GM18517 (cell line): ENCODE measurements around the gene IFRD2.
"Not testable (repeated sequence)": the region's sequence is repeated elsewhere in the genome, so short reads cannot be mapped to it uniquely, and the experiment has no call there.

ENCODE experiments used
- ATAC-seq: cut with Tn5 transposase; IDR thresholded peaks from one replicate; pipeline ENCODE4 v1.9.1; 2021; ENCODE audit warnings: mild to moderate bottlenecking, moderate library complexity; ENCODE audit not compliant: unreplicated experiment

IFRD2 gene

GRCh38 chr3:50268703-50269451 is 23.4 kb downstream of the IFRD2 start, which contains the start of gene SEMA3B:
Gene SEMA3B, plus strand, starts transcription at chr3:50269147. Its CDS starts 94 bp downstream, at chr3:50269241.
- ATAC-seq: no peak

DNA sequence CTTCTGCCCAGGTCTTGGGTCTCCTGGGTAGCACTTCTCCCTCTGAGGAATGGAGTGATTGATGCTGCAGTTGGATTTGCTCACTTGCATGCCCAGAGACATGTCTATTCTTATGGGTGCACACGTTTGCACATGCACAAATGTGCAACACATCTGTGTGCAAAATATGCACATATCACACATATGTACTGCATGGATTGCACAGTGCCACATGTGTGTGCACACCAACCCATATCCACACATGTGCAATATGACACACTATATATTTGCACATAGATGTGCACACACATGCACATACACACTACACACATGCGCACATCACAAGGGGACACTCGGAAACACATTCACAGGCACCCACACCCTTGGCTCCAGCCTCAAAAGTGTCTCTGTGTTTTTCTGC is 24.0 kb downstream of the IFRD2 start:
- ATAC-seq: no peak

- ATAC-seq: no peak
These were observed 24.8 kb downstream of the IFRD2 start for GRCh38 chr3:50267280-50267913.

DNA sequence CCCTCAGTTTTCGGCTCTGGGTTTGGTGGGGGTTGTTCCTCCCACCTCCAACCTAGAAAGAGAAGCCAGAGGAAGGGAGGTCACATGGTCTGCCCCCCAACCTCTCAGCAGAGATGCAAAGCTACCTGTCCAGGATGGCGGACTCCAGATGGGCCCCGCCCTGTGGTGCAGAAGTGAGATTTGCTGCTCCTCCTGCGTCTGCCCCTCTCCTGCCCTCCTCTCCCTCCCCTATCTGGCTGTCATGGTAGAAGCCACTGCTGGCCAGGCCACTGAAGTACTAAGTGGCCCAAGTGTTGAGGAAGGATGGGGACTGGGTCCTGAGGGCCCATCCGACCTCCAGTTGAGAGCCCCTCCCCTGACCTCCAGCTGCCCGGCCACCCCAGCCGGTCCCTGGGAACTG is 25.4 kb downstream of the IFRD2 start:
- no peak for ATAC-seq

- ATAC-seq: no peak
These were observed 26.2 kb downstream of the IFRD2 start for GRCh38 chr3:50266017-50266416.

DNA sequence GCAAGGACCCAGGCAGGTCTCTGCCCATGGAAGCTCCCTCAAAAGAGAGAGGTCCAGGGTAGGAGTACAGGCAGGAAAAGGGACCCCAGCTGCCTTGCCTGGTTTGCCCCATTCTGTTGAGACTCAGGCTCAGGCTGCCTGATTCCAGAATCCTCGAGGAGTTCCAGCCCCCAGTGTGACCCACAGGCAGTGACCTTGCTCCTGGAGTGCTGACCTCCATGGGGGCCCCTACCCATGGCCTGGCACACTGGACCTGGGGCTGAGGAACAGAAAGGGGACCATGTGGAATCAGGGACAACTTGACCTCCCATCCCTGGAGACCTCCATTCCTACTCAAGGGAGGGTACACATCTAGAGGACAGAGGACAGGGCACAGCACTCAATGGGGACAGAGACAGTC is 26.7 kb downstream of the IFRD2 start:
- no peak for ATAC-seq

DNA sequence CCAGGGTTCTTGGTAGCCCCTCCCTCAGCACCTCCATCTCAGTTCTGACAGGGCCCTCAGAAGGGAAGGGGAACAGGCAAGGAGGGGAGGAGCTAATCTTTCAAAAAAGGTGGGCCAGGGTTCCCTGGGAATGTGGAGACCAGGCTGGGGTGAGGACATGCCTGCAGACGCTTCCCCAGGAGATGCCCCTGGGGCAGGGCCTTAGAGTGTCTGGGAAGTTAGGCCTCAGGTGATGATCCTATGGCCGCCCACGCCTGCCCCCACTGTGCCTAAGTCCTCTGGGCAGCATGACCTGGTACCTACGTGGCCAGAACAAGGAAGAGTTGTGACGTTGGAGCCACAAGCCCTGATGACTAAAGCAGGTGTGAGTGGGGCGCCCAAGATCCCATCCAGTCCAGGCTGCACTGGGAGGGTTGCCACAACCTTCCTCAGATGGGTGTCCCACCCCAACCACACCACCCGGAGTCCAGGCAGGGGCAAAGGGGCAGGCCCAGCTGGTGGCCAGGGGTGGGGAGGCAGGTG is 27.2 kb downstream of the IFRD2 start:
- ATAC-seq: no peak

DNA sequence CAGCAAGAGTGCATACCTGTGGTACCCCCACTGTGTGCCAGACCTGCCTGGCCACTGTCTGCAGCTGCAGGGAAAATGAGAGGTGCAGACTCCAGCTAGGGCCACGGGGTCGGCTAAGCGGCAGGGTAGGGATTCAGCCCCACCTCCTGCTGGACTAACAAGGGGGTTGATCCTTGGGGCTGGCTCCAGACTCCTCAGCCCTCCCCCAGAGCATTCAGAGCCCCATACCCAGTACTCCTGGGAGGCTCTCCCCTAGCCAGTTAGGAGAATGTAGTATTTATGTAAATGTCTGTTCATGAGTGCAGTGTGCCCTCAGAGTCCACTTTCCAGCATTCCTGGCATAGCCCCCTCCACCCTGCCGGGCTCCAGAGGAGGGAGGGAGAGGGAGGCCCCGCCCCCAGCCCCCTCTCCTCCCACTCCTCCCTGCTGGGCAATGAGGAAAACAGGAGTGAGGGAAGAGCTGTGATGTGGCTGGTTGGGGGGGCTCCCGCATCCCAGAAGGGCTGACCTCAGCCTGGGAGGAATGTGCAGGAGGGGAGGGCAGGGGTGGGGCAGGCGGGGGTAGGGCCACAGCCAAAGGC is 27.8 kb downstream of the IFRD2 start:
- ATAC-seq: no peak

DNA sequence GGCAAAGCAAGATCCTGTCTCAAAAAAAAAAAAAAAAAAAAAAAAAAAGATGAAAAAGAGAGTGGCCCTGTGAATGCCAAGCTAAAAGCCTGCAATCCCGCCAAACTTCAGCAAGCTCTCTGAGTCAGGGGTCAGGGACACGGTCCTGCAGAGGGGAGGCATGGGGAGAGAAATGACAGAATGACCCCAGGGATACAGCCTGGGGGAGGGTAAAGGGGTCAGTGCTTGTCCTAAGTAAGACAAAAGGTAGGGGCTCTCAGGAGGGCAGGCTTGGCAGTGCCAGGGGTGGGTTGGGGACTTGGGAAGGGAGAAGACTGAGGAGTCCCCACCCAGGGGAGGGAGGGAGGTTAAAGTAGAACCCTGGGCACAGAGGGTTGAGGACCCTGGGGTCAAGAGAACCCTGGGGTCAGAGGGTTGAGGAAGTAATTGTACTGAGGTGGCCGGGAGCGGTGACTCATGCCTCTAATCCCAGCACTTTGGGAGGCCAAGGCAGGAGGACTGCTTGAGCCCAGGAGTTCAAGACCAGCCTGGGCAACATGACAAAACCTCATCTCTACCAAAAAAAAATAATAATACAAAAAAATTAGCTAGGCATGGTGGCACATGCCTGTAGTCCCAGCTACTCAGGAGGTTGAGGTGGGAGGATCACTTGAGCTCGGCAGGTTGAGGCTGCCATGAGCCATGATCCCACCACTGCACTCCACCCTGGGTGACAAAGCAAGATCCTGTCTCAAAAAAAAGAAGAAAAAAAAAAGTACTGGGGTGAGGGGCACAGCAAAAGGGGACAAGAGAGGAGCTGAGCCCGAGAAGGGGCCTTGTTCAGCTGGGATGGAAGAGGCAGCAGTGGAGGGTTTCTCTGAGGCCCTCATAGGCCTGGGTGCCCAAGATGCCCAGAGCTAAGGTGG is 28.5 kb downstream of the IFRD2 start:
- ATAC-seq: no peak

- no peak for ATAC-seq
These were observed 29.5 kb downstream of the IFRD2 start for GRCh38 chr3:50262778-50263177.

DNA sequence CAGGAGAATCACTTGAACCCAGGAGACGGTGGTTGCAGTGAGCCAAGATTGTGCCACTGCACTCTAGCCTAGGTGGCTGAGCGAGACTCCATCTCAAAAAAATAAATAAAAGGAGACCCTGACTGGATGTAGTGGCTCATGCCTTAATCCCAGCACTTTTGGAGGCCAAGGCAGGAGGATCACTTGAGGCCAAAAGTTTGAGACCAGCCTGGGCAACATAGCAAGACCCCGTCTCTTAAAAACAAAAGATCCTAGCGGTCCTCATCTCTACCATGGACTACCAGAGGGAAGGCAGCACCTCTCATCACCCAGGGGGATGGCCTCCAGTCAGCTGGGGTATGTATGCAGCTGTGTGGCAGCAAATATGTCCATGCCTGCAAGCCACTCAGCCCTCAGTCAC is 30.0 kb downstream of the IFRD2 start:
- not testable (repeated sequence) for ATAC-seq

GRCh38 chr3:50261505-50261904 is 30.7 kb downstream of the IFRD2 start:
- no peak for ATAC-seq

DNA sequence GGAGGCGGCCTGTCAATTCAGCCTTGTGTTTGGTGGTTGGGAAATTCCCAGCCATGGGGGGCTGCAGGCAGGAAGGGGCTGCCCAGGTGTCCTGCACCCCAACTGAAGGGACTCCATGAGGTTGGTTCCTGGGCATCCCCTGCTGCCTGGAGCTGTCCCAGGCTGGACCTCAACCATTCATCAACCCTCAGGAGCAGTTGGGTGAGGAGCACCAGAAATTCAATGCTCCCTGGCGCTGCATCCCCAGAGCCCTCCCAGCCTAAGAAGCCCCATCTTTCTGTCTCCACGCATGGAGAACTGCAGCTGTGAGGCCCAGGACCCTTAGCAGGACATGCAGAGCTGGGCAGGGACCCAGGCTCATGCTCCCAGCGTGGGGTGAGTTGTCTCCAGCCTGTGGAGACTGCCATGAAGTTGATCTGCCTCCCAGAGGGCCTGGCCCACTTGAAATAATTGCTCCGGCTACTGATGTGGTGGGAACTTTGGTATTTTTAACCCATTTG is 31.2 kb downstream of the IFRD2 start:
- ATAC-seq: no peak

DNA sequence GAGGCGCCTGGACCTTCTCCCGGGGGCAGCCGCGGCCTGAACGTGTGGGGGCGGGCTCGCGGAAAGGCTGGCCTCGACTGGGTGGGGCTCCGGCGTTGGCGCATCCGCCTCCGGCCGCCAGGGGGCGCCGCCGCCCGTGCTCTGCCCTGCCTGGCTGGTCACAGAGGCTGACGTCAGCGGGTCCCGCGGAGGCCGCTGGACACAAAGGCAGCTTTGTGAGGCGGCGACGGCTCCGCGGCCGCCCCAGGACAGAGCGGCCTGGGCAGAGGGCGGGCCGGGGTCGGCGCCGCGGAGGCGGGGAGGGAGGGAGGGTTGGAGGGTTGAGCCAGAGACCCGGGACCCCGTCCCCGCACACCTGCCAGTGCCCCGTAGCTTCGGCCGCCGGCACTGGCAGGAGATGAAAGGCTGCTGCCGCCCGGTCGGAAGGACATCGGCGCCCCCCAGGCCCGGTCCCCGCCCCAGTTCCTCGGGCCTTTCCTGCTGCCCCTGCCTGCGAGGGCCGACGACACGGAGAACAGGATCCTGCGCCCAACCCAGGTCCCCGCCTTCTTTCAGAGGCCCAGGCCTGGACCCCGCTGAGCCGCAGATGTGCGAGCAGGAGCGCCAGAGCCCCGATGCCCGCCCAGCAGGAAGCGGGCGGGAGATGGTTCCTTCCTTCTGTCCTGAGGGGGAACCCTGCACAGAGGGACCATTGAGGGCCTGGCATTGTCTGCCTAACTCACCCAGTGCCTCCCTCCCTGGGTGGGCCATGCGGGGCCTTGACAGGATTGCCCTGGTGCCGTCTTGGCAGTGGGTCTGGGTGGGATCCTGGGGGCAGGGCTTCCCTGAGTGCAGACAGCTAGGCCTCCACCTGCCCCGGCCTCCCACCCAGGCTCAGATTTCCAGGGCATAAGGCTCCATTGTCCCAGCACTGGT is 31.9 kb downstream of the IFRD2 start:
- peak; percentile 60 for ATAC-seq

DNA sequence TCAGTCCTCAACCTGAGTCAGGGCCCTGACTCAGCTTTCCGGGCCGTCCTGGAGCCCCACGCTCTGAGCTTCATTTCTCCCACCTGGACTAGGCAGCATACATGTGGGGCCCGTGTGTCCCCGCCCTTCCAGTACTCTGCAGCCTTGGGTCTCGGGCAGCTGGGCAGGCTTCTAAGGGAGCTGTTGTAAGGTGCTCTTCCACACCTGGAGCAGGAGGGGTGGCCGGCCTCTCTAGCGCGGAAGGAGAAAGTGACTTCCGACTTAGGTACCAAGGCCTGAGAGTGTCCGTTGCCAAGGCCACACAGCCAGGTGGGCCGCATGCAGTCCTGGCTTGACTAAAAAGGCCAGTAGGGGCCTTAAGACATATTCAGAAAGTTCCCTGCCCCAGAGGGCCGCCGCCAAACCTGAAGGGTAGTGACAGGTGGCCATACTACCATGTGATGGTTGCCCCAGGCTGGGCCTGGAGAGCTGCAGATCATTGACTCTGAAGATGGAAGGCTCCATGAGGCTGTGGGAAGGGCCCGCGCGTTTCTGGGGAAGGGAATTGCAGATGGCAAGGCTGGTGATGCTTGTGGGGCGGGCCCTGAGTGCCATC is 32.7 kb downstream of the IFRD2 start:
- ATAC-seq: peak; percentile 32

GRCh38 chr3:50258979-50259378 is 33.2 kb downstream of the IFRD2 start:
- ATAC-seq: no peak

DNA sequence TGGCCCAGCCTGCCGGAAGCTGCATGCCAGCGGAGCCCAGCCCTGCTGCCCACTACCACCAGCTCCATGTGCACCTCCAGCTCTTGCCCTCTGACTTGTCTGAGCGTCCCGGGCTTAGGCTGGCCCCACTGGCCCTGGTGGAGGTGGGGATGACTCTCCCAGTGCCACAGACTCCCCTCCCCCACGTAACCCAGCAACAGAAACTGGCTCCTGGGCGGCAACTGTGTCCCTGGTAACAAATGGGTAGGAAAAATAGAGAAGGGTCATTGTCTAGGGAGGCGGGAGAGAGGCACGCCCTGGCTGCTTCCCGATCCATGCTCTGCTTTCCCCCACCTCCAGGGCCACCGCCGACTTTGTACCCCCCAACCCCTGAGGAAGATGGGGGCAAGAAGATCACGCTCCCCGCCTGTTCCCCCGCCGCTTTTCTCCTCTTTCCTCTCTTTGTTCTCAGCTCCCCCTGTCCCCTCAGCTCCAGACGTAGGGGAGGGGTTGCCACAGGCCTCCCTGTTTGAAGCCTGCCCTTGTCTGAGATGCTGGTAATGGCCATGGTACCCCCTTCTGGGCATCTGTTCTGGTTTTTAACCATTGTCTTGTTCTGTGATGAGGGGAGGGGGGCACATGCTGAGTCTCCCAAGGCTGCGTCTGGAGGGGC is 34.1 kb downstream of the IFRD2 start:
- no peak for ATAC-seq

DNA sequence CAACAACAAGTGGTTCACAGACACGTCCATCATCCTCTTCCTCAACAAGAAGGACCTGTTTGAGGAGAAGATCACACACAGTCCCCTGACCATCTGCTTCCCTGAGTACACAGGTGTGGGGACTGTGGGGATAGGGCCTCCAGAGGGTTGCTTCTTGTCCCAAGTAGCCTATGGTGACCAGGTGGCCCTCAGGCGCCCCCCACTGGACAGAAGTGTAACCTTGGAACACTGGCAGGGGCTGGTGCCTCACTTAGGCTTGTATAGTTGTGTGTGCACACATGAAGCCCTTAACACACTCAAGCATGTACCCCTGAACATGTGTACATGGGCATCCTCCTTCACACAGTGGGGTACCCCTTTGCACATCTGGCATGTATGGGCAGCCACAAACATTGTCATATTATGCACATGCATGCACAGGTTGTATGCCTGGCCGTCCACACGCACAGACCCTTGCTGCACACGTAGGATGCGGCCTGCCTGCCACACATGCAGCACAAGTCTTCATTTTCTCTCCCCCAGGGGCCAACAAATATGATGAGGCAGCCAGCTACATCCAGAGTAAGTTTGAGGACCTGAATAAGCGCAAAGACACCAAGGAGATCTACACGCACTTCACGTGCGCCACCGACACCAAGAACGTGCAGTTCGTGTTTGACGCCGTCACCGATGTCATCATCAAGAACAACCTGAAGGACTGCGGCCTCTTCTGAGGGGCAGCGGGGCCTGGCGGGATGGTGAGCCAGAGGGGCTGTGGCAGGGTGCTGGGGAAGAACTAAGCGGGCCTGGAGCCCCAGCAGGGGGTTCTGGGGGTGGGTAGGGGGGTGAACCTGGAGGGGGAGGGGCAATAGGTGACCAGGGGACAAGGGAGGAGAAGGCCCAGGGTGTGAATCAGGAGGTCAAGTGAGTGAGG is 35.0 kb downstream of the IFRD2 start:
- ATAC-seq: no peak
